Measurements from ENCODE around the gene TULP1. TPM values are rescaled to one million over a fixed set of nuclear protein-coding genes. Genes with fewer than 3 reads are reported as not detected.
"Not testable (repeated sequence)": the region's sequence is repeated elsewhere in the genome, so short reads cannot be mapped to it uniquely, and the experiment has no call there.

TULP1 gene
- total RNA-seq (2014; rRNA removed; shearing (Covaris generic)): not detected in 2 replicates

GRCh38 chr6:35512740-35513139, at the start of gene TULP1:
TULP1 (minus strand) TSS chr6:35512896; CDS start chr6:35512858, 38 bp downstream.
- no peak for DNase-seq (ENCODE audit: low spot score)

GRCh38 chr6:35562060-35562459, 49.4 kb upstream of the TULP1 start:
- DNase-seq (ENCODE audit: low spot score): peak; percentile 18

GRCh38 chr6:35561113-35561512, 48.4 kb upstream of the TULP1 start:
- no peak for DNase-seq (ENCODE audit: low spot score)

DNA sequence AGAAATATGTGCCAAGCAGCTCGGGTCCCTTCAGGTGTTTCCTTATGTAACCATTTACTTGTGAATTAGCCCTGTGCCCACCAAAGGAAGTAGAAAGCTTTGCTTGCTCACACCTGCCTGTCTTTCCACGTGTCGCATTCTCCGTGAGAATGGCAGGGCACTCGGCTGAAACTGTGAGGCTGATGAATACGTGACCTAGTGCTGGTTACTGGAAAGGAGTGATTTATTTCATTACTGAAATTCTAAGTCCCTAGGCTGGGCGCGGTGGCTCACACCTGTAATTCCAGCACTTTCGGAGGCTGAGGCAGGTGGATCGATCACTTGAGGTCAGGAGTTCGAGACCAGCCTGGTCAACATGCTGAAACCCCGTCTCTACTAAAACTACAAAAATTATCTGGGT, 45.9 kb upstream of the TULP1 start:
- no peak for DNase-seq (ENCODE audit: low spot score)

GRCh38 chr6:35557239-35557638, 44.5 kb upstream of the TULP1 start:
- DNase-seq (ENCODE audit: low spot score): no peak

DNA sequence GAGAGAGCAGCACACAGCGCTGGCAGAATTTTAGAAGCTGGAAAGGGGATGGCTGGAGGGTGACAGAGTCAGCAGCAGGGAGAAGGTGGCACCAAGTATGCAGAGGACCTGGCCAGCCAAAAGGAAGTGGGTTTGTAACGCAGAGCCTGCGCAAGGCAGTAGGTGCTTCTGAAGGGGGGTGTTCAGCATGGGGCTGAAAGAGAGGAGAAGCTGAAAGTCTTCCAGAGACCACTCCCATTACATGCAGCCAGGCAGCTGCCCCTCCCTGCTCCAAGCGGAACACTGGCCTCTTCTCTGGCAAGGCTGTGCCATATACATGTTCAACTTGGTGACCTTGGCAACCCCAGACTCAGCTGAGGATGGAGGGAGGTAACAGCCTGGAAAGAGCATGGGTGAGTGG, 42.1 kb upstream of the TULP1 start:
- no peak for DNase-seq (ENCODE audit: low spot score)

DNA sequence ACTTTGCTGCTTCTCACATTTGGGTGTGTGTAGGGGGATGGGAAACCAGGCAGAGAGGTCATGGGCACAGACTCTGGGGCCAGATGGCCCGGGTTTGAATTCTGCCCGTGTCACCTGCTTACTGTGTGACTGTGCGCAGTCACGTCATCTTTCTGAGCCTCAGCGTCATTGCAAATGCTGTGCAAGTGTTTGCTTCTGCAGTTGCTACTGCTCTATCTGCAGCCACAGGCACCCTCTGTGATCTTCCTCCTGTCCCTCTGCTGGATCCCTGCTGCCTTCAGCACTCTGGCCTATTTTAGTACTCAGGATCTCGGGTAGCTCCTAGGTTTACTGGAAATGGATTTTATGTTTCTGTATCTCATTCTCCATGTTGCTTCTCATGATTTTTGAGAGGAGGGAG, 40.6 kb upstream of the TULP1 start:
- no peak for DNase-seq (ENCODE audit: low spot score)

DNA sequence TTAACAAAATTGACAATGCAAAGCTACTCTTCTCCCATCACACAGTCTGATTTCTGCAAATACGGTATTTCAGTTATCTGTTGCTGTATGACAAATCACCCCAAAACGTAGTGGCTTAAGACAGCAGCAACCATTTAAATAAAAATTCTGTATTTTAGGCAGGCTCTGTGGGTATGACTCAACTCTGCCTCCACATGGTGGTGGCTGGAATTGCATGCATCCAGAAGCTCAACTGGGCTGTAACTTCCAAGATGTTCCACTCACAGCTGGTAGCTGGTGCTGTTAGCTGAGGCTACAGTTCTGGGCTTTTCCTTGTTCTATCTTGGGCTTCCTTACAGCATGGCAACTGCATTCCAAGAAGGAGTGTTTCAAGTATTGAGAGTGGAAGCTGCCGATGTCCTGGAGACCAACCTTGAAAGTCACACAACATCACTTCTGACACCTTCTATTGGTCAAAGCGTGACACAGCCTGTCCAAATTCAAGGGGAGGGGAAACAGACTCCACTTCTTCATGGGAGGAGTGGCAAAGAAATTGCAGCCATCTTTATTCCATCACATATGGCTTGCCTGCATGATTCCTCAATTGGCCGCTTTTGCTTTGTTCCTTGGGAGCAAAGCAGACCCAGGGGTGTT, 39.7 kb upstream of the TULP1 start:
- DNase-seq (ENCODE audit: low spot score): peak; percentile 11

- DNase-seq (ENCODE audit: low spot score): no peak
These were observed 37.7 kb upstream of the TULP1 start for GRCh38 chr6:35550437-35550836.

GRCh38 chr6:35547676-35548075, 35.0 kb upstream of the TULP1 start:
- DNase-seq (ENCODE audit: low spot score): no peak

GRCh38 chr6:35544769-35545361, 32.2 kb upstream of the TULP1 start:
- no peak for DNase-seq (ENCODE audit: low spot score)

GRCh38 chr6:35543459-35544193, 30.9 kb upstream of the TULP1 start:
- no peak for DNase-seq (ENCODE audit: low spot score)

DNA sequence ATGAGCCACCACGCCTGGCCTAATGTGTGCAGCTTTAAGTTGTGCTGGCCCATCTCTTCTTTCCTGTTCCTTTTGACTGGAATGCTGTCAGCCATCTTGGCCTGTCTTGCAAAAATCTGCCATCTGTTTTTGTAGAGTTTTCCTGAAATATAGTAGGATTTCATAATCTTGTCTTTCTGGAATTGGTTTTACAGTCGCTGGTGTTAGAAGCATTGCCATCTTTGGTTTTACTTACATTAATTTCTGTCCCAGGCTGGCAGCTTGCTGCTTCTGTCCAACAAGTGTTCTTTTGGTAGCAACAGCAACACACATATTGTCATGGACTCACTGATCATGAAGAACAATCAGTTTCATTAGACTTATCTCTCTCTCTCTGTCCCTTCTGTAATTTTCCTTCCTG, 29.1 kb upstream of the TULP1 start:
- DNase-seq (ENCODE audit: low spot score): no peak

GRCh38 chr6:35539223-35539622, 26.5 kb upstream of the TULP1 start:
- no peak for DNase-seq (ENCODE audit: low spot score)

- not testable (repeated sequence) for DNase-seq (ENCODE audit: low spot score)
These were observed 23.2 kb upstream of the TULP1 start for GRCh38 chr6:35535847-35536246.

DNA sequence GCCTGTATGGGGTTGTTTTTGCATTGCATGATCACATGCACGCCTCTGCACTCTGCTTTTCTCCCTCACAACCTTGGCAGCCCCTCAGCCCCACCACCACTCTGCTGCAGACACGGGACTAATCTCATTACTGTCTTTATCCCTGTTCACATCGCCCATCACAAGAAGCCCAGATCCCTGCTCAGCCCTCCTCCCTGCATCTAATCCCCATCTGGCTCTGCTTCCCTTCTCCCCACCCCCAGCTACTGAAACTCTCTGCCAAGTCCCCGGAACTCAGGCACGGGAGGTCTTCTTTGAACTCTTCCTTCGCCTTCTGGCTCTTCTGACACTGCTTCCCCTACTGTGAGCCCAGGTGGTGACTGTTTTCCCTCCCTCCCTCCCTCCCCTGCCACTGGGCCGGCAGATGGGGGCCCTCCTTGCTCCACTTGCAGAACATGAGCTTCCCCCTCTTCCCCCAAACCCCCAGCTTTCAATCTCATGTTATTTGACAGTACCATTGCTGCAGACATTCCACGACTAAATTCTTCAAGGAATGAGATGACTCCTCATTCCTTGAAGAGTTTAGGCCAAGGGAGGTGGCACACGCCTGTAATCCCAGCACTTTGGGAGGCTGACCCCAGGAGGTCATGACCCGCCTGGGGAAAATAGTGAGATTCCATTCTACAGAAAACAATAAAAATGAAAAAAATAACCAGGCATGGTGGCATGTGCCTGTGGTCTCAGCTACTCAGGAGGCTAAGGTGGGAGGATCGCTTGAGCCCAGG, 21.9 kb upstream of the TULP1 start:
- DNase-seq (ENCODE audit: low spot score): no peak

- DNase-seq (ENCODE audit: low spot score): no peak
These were observed 21.3 kb upstream of the TULP1 start for GRCh38 chr6:35533981-35534380.

DNA sequence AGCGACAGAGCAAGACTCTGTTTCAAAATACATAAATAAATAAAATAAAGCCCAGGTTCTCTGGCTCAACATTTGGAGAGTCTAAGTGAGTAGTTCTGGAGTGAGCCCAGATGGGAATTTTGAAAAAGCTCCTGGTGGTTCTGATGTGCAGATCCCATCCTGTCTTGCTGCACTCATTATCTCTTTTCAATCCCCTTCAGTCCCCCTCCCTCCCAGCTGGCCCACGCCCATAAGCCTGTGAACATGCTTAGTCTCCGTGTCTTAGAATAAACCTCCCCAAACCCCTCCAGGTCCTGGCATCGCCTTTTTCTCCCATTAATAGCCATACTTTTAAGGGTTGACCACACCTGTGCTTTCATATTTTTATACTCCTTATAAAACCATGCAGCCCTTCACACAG, 19.4 kb upstream of the TULP1 start:
- DNase-seq (ENCODE audit: low spot score): no peak

DNA sequence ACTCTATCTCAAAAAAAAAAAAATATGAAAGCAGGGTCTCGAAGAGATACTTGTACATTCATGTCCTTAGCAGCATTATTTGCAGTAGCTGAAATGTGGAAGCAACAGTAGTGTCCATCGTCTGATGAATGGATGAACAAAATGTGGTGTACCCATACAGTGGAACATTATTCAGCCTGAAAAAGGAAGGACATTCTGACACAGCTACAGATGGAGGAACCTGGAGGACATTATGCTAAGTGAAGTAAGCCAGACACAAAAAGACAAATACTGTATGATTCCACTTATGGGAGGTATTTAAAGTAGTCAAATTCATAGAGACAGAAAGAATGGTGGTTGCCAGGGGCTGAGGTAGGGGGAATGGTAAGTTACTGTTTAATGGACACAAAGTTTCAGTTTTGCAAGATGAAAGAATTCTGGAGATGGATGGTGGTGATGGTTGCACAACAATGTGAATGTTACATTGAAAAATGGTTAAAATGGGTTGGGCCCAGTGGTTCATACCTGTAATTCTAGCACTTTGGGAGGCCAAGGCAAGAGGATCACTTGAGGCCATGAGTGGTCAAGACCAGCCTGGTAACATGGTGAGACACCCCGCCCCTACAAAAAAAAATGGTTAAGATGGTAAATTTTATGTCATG, 11.8 kb upstream of the TULP1 start:
- no peak for DNase-seq (ENCODE audit: low spot score)

DNA sequence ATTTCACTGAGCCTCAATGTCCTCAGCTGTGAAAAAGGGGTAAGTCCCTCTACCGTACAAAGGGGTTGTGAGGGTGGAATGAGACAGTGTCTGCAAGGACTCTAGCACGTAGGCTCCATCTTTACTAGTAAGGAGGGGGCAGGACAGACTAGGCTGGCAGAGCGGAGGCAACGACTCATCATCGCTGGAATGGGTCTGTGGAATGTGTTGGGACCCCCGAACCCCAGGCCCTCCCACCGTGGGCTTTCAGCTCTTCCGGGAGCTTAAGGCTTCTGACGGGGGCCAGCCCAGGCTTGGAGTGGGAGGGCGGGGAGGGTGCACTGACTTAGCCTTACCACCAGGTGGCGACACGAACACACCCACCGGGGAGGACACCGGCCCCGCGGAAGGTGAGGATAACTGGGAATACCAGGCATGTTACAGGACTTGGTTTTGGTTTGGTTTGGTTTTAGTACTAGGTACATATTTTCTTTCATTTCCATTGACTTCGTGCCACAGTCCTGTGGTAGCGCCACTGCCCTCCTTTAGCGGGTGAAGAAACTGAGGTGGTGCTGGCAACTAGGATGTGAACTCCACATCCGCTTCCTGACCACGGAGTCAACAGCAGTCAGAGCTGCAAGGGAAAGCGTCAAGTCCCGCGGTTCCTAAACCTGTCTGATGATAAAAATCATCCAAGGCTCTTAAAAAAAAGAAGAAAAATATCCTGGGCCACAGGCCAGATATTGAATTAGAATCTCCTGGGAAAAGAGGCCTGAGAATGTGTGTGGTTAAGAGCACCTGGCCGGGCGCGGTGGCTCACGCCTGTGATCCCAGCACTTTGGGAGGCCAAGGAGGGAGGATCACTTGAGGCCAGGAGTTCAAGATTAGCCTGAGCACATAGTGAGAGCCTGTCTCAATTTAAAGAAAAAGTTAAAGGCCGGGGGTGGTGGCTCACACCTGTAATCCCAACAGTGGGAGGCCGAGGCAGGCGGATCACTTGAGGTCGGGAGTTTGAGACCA, 10.3 kb upstream of the TULP1 start:
- DNase-seq (ENCODE audit: low spot score): peak; percentile 50

- DNase-seq (ENCODE audit: low spot score): no peak
These were observed 9.5 kb upstream of the TULP1 start for GRCh38 chr6:35522151-35522550.

All from A172 (cell line).